Inflammatory macrophage treated with lipopolysaccharide for 4 hours (primary cell): ENCODE measurements around the gene USF2.

Experiments
- DNase-seq: peaks from one replicate; pipeline ENCODE4 v3.0.0-alpha.2; 2020

The USF2 gene

GRCh38 chr19:35287713-35288112, 19.0 kb downstream of the USF2 start:
- DNase-seq = no peak

- DNase-seq = no peak
These were observed 19.6 kb downstream of the USF2 start for GRCh38 chr19:35288331-35288730.

- no peak for DNase-seq
These were observed 20.1 kb downstream of the USF2 start for GRCh38 chr19:35288906-35289305.

- DNase-seq = no peak
These were observed 21.8 kb downstream of the USF2 start for GRCh38 chr19:35290381-35291127.

GRCh38 chr19:35291259-35291658, 22.5 kb downstream of the USF2 start:
- DNase-seq = no peak

GRCh38 chr19:35291916-35292315, 23.2 kb downstream of the USF2 start, which contains the start of gene MAG:
Gene MAG (plus strand): TSS chr19:35292161. CDS start chr19:35295409, 3,248 bp downstream.
- no peak for DNase-seq

GRCh38 chr19:35292421-35293362, 23.9 kb downstream of the USF2 start:
- no peak for DNase-seq

- no peak for DNase-seq
These were observed 24.6 kb downstream of the USF2 start for GRCh38 chr19:35293363-35293739.

- DNase-seq = no peak
These were observed 25.0 kb downstream of the USF2 start for GRCh38 chr19:35293808-35294207.

- no peak for DNase-seq
These were observed 25.6 kb downstream of the USF2 start for GRCh38 chr19:35294328-35294727.

- no peak for DNase-seq
These were observed 26.4 kb downstream of the USF2 start for GRCh38 chr19:35294859-35295791.

GRCh38 chr19:35295792-35296462, 27.2 kb downstream of the USF2 start:
- DNase-seq = no peak

- DNase-seq = no peak
These were observed 28.1 kb downstream of the USF2 start for GRCh38 chr19:35296644-35297514.

GRCh38 chr19:35297515-35297848, 28.7 kb downstream of the USF2 start:
- no peak for DNase-seq

- DNase-seq = no peak
These were observed 29.2 kb downstream of the USF2 start for GRCh38 chr19:35297922-35298321.

GRCh38 chr19:35298561-35298972, 29.8 kb downstream of the USF2 start:
- DNase-seq = no peak

GRCh38 chr19:35299523-35300338, 31.0 kb downstream of the USF2 start:
- DNase-seq = no peak

- no peak for DNase-seq
These were observed 31.5 kb downstream of the USF2 start for GRCh38 chr19:35300339-35300649.

- DNase-seq = no peak
These were observed 33.2 kb downstream of the USF2 start for GRCh38 chr19:35301961-35302360.

GRCh38 chr19:35302446-35302845, 33.7 kb downstream of the USF2 start:
- DNase-seq = no peak
